GM12801 (cell line): ENCODE data around the gene EDARADD.

Experiments used
- CTCF ChIP-seq: IDR thresholded peaks from one replicate; pipeline ENCODE4 v1.5.1; 2011; ENCODE audit warnings: control low read depth; ENCODE audit not compliant: insufficient read length; ENCODE audit errors: extremely low read depth

The EDARADD gene

GRCh38 chr1:236507022-236507700 is 113.1 kb downstream of the EDARADD start:
- TF ChIP-seq CTCF: no peak

- TF ChIP-seq CTCF: no peak
Observed at GRCh38 chr1:236508593-236509027, 114.5 kb downstream of the EDARADD start.

GRCh38 chr1:236509203-236509602 is 115.1 kb downstream of the EDARADD start:
- no peak for TF ChIP-seq CTCF

GRCh38 chr1:236509647-236510401 is 115.7 kb downstream of the EDARADD start:
- TF ChIP-seq CTCF: no peak

- TF ChIP-seq CTCF: no peak
Observed at GRCh38 chr1:236511735-236512418, 117.8 kb downstream of the EDARADD start.

- TF ChIP-seq CTCF: no peak
Observed at GRCh38 chr1:236514703-236515442, 120.8 kb downstream of the EDARADD start.
